ENCODE measurements around the gene GTF2H1.

The GTF2H1 gene

DNA sequence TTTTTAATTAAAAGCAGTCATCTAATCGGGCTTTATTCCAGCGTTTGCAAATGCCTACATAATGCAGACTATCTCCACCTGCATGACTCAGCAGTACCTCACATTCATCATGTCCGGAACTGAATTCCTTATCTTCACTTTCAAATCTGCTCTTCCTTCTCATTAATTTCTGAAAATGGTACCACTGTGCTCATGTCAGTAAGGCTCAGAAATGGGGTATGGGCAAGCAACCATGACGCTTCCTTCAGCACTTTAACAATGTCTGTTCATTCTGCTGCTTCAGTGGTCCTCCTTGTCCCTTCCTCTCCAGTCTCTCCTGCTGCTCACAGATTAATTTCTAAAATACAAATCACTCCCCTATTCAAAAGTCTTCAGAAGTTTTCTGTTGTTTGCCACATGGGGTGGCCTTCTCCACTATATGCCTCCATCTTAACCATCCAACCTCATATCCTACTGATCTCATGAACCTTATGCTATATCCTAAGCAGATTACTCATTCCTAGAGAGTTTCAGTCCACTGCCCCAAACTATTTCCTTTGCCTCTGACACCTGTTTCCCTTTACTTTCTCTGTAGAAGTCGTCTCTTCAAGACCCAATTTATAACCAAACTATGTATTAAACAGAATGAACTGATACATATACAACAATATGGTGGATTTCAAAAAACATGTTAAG is 7.0 kb downstream of the GTF2H1 start:
- TF ChIP-seq, protein P1, sequence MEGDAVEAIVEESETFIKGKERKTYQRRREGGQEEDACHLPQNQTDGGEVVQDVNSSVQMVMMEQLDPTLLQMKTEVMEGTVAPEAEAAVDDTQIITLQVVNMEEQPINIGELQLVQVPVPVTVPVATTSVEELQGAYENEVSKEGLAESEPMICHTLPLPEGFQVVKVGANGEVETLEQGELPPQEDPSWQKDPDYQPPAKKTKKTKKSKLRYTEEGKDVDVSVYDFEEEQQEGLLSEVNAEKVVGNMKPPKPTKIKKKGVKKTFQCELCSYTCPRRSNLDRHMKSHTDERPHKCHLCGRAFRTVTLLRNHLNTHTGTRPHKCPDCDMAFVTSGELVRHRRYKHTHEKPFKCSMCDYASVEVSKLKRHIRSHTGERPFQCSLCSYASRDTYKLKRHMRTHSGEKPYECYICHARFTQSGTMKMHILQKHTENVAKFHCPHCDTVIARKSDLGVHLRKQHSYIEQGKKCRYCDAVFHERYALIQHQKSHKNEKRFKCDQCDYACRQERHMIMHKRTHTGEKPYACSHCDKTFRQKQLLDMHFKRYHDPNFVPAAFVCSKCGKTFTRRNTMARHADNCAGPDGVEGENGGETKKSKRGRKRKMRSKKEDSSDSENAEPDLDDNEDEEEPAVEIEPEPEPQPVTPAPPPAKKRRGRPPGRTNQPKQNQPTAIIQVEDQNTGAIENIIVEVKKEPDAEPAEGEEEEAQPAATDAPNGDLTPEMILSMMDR (IDR thresholded peaks at IDR 0.05; ENCODE audit: low read depth, low read length) = no peak
- H3K4me3 ChIP-seq (ENCODE audit: low read depth, low read length) = no peak overlapping the region

DNA sequence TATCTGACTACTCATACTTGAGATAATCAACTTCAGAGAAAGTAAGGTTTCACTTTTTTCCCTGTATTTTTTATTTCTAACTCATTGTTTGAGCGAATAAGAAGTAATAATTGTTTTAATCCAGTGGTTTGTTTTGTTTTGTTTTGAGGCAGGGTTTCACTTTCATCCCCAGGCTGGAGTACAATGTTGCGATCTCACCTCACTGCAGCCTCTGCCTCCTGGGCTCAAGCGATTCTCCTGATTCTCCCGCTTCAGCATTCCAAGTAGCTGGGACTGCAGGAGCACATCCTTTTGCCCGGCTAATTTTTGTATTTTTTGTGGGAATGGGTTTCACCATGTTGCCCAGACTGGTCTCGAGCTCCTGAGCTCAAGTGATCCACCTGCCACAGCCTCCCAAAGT is 8.6 kb downstream of the GTF2H1 start:
- TF ChIP-seq, protein P1 (IDR thresholded peaks at IDR 0.05; ENCODE audit: low read depth, low read length) = no peak
- no peak overlapping the region for H3K4me3 ChIP-seq (ENCODE audit: low read depth, low read length)

DNA sequence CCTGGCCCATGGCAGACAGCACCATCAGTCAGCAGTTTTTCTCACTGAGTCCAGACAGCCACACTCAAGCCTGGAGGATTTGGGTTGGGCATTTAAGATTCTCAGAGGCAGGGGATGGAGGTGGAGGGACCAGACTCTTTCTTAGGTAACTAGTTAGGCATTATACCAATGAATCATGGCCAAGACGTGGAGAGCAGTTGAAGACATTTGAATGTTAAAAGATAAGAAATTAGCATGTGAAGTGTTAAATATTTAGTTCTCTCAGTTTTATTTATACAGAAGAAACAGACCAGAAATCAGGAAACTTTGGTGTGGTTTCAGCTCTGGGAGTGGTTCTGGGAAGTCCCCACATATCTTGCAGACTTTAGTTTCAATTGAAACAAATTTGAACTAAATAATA is 9.9 kb downstream of the GTF2H1 start:
- TF ChIP-seq, protein P1 (IDR thresholded peaks at IDR 0.05; ENCODE audit: low read depth, low read length) = no peak
- H3K4me3 ChIP-seq (ENCODE audit: low read depth, low read length) = no peak overlapping the region

DNA sequence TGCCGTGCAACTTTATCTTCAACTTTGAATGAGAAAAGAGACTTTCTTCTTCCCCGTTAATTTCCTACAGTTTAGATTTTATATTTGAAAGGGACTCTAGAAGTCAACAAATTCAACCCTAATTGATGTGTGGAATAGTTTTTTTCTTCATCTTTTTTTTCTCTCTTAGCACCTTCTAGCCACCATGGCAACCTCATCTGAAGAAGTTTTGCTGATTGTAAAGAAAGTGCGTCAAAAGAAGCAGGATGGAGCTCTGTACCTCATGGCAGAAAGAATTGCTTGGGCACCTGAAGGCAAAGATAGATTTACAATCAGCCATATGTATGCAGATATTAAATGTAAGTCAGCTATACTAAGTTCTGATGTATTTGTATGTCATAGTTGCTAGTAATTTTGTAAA is 10.5 kb downstream of the GTF2H1 start:
- TF ChIP-seq, protein P1 (IDR thresholded peaks at IDR 0.05; ENCODE audit: low read depth, low read length) = no peak
- no peak overlapping the region for H3K4me3 ChIP-seq (ENCODE audit: low read depth, low read length)

DNA sequence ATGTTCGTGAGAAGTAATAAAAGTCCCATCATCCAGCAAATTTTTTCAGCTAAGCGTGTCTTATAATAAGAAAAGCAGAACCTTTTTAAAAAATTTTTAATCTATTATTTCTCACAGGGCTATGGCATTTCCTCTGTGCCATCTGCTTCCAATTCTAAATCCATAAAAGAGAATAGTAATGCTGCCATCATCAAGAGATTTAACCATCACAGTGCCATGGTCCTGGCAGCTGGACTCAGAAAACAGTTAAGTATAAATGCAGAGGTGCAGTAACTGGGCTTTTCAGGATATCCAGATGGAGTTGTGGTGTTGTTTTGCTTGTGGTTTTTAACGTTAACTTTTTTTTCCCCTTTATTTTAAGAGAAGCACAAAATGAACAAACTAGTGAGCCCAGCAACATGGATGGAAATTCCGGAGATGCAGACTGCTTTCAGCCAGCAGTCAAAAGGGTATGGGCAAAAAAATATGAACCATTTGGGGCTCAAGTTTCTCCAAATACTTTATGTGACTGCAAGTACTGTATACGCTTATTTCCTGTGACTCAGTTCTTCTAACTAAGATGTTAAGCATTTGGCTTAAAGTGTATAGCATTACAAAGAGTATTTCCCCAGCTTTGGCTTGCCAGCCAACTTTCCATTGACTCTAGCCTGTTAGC is 25.2 kb downstream of the GTF2H1 start:
- TF ChIP-seq, protein P1 (IDR thresholded peaks at IDR 0.05; ENCODE audit: low read depth, low read length) = no peak
- no peak overlapping the region for H3K4me3 ChIP-seq (ENCODE audit: low read depth, low read length)

DNA sequence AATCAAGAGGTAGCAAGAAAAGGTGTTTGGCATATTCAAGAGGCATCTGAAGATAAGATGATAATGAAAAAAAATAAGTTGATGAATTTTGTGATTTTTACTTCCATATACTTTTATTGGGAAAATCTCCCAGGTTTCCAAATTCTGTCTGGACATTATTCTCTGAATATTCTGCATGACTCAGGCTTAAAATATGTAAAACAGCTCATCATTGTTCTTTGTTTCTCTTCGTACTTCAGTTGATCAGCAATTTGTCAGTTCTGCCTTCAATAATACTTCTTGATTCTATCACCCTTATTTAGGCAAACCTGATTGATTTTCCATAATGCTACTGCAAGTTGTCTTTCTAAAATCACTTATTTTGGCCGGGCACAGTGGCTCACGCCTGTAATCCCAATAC is 30.2 kb downstream of the GTF2H1 start:
- TF ChIP-seq, protein P1 (IDR thresholded peaks at IDR 0.05; ENCODE audit: low read depth, low read length) = no peak
- no peak overlapping the region for H3K4me3 ChIP-seq (ENCODE audit: low read depth, low read length)

DNA sequence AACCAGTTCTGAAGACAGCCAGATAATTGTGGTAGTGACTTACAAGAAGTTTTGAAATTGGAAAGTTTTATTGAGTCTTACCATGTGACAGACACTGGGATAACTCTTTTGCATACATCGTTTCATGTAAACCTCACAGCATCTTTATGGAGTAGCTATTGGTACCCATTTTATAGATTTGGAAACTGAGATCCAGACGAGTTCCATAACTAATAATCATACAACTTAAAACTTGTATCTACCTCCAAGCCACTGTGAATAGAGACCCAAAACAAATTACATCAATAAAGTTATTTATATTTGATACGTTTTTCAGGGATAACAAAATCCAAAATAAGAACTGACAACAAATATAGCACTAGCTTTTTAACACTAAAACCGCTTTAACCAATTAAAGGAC is 36.3 kb downstream of the GTF2H1 start:
- no peak overlapping the region for H3K4me3 ChIP-seq (ENCODE audit: low read depth, low read length)
- TF ChIP-seq, protein P1 (IDR thresholded peaks at IDR 0.05; ENCODE audit: low read depth, low read length) = no peak

Data from WI38 (cell line).